MM.1S (cell line): ENCODE results near the gene USP33.

Experiments used
- EZH2 ChIP-seq: fragments of 300-600 bp; sonication (generic); optimal IDR thresholded peaks from 2 replicates; pipeline ENCODE3; 2017; ENCODE audit warnings: low read depth, mild to moderate bottlenecking, antibody characterized with exemption, low read length, mixed read lengths
- EZH2phosphoT487 ChIP-seq: fragments of 300-600 bp; sonication (generic); IDR thresholded peaks from 2 replicates; pipeline ENCODE4 v1.6.1; 2018; ENCODE audit warnings: antibody characterized with exemption, low read length
- TF ChIP-seq, protein P1 (sequence below): fragments of 300-600 bp; sonication (generic); IDR thresholded peaks from 2 replicates; pipeline ENCODE4 v1.5.1; 2016; ENCODE audit warnings: antibody characterized with exemption, low read length, mixed read lengths

- TF ChIP-seq, protein P1, sequence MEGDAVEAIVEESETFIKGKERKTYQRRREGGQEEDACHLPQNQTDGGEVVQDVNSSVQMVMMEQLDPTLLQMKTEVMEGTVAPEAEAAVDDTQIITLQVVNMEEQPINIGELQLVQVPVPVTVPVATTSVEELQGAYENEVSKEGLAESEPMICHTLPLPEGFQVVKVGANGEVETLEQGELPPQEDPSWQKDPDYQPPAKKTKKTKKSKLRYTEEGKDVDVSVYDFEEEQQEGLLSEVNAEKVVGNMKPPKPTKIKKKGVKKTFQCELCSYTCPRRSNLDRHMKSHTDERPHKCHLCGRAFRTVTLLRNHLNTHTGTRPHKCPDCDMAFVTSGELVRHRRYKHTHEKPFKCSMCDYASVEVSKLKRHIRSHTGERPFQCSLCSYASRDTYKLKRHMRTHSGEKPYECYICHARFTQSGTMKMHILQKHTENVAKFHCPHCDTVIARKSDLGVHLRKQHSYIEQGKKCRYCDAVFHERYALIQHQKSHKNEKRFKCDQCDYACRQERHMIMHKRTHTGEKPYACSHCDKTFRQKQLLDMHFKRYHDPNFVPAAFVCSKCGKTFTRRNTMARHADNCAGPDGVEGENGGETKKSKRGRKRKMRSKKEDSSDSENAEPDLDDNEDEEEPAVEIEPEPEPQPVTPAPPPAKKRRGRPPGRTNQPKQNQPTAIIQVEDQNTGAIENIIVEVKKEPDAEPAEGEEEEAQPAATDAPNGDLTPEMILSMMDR = no peak
- TF ChIP-seq EZH2 (no peak), EZH2phosphoT487 (no peak)
Observed at GRCh38 chr1:77718181-77718580, 41.5 kb downstream of the USP33 start.
